Measurements from ENCODE around the gene DMAC2.
"Not testable (repeated sequence)": the region's sequence is repeated elsewhere in the genome, so short reads cannot be mapped to it uniquely, and the experiment has no call there.

Gene DMAC2

GRCh38 chr19:41439441-41440222, at the start of gene DMAC2:
Gene DMAC2, minus strand, starts transcription at chr19:41439912. Its CDS starts 13 bp downstream, at chr19:41439899.
- in situ Hi-C loops (cut with MboI; ENCODE audit: low pct_unique_long_range_greater_than_20kb, low sequenced_read_pairs) = loop anchor here (10.0 kb wide), 1 partner anchor 135 kb away; the partner anchor contains the start of gene CEACAM21
- DNase-seq = peak; percentile 97

- in situ Hi-C loops (cut with MboI; ENCODE audit: low pct_unique_long_range_greater_than_20kb, low sequenced_read_pairs); DNase-seq: not testable (repeated sequence)
Measured at GRCh38 chr19:41486953-41487352, 47.2 kb upstream of the DMAC2 start.

DNA sequence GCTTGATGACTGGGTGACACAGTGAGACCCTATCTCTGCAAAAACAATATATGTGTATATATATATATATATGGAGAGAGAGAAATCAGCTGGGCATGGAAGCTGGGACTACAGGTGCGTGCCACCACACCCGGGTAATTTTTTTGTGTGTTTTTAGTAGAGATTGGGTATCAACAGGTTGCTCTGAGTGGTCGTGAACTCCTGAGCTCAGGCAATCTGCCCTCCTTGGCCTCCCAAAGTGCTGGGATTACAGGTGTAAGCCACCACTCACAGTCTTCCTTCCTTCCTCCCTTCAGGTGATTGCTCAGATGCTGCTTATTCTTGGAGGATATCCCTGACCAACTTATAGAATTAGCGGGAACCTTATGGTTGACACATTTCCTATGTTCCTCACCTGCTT, 45.1 kb upstream of the DMAC2 start:
- DNase-seq = no peak
- in situ Hi-C loops (cut with MboI; ENCODE audit: low pct_unique_long_range_greater_than_20kb, low sequenced_read_pairs) = no loop called here

DNA sequence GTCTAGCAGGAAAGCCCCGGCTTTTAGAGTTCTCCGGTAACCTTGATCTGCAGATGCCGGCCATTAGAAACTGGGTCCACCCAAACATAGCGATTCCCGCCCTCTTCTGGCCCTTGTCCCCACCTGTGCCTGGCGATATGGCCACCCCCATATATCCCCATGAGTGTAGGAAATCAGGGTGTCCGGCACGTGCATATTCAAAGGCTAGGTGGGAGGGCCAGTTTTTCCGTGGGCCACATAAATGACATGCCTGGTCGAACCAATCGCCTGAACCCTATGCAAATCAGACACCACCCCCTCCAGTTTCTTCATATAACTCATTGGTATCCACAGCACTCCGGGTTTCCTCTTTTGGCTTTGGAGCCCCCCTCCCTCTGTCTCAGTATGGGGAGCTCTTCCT, 40.6 kb upstream of the DMAC2 start:
- in situ Hi-C loops (cut with MboI; ENCODE audit: low pct_unique_long_range_greater_than_20kb, low sequenced_read_pairs) = no loop called here
- no peak for DNase-seq

GRCh38 chr19:41479757-41480191, 40.1 kb upstream of the DMAC2 start:
- in situ Hi-C loops (cut with MboI; ENCODE audit: low pct_unique_long_range_greater_than_20kb, low sequenced_read_pairs) = no loop called here
- no peak for DNase-seq

DNA sequence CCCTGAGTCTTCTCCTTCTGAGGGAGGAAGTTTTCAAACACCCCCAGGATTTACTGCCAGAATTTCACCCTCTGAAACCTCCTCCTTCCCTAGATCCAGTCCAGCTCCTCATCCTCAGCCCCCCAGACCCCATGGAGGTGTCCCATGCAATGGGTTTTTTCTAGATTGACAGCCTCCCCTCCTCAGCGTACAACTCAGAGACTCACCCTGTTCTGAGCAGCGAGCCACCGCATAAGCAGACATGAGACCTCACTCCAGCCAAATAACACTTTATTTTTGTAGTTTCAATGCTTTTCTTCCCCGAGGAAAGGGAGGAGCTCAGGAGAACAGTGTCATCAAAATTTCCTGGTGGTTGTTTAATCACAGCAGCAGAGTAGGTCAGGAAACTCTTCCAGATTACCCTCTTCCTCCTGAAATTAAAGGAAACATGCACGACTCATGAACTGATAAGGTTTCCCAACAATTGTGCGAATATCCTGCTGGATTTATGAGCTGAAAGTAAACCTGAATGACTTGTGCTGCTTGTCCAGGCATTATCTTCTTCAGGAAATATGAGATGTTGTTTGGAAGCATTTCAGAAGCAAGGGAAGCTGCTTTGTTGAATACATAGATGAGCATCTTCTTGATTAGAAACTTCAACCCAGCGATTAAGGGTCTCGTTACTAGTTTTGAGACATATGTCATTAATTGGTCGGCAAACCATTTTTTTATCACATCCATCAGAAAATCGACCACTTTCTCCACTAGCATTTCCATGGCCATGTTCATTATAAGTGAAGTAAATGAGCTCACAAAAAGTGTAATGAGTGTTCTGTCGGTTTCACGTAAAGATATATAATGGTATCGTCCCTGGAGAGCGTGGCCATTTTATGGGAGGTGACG, 39.4 kb upstream of the DMAC2 start:
- DNase-seq = no peak
- in situ Hi-C loops (cut with MboI; ENCODE audit: low pct_unique_long_range_greater_than_20kb, low sequenced_read_pairs) = no loop called here

- in situ Hi-C loops (cut with MboI; ENCODE audit: low pct_unique_long_range_greater_than_20kb, low sequenced_read_pairs) = no loop called here
- no peak for DNase-seq
Measured at GRCh38 chr19:41478171-41478570, 38.5 kb upstream of the DMAC2 start.

GRCh38 chr19:41476583-41476982, 36.9 kb upstream of the DMAC2 start:
- in situ Hi-C loops (cut with MboI; ENCODE audit: low pct_unique_long_range_greater_than_20kb, low sequenced_read_pairs) = no loop called here
- DNase-seq = no peak

DNA sequence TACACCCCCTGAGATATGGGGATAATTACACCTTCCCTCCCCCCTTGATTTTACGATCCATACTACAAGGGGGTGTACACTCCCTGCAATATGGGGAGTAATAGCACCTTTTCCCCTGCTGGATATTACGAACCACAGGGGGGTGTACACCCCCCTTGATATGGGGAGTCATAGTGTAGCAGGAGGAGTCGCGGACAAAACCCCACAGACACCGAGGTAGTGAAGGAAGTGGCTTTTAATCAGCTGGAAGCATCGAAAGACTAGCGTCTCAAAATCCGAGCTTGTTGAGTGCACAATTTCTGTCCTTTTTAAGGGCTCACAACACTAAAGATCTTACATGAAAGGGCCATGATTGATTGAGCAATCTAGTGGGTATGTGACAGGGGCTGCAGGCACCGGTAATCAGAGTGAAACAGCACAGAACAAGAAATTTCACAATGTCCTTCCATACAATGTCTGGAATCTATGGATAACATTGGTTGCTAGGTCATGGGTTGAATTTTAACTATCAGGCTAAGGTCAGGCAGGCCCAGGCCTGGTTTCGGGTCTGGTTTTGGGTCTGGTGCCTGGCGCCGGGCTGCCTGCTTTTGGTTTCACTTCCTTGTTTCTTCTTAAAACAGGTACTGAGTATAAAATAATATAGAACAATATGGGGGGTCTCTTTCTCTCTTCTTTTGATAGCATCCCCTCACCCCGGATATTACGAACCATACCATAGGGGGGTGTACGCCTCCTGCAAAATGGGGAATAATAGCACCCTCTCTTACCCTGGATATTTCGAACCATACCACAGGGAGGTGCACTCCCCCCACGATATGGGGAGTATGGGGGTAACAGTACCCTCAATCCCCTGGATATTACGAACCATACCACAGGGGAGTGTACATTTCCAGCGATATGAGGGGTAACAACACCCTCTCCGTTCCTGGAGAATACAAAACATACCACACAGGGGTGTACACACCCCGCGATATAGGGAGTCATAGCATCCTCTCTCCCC, 23.8 kb upstream of the DMAC2 start:
- in situ Hi-C loops (cut with MboI; ENCODE audit: low pct_unique_long_range_greater_than_20kb, low sequenced_read_pairs); DNase-seq: not testable (repeated sequence)

DNA sequence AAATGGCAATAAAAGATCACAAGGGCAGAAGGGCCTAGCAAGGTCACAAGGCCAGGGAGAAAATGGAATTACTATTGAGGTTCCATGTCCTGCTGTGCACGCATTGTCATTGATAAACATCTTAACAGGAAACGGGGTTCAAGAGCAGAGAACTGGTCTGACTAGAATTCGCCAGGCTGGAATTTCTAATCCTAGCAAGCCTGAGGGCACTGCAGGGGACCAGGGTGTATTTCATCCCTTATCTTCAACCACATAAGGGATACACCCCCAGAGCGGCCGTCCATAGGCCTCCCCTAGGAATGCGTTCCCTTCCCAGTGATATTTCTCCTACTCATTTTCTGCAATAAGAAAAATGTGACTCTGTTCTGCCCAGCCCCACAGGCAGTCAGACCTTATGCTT, 22.8 kb upstream of the DMAC2 start:
- DNase-seq = no peak
- in situ Hi-C loops (cut with MboI; ENCODE audit: low pct_unique_long_range_greater_than_20kb, low sequenced_read_pairs) = no loop called here

GRCh38 chr19:41457241-41457640, 17.5 kb upstream of the DMAC2 start:
- DNase-seq = peak; percentile 19
- in situ Hi-C loops (cut with MboI; ENCODE audit: low pct_unique_long_range_greater_than_20kb, low sequenced_read_pairs) = no loop called here

DNA sequence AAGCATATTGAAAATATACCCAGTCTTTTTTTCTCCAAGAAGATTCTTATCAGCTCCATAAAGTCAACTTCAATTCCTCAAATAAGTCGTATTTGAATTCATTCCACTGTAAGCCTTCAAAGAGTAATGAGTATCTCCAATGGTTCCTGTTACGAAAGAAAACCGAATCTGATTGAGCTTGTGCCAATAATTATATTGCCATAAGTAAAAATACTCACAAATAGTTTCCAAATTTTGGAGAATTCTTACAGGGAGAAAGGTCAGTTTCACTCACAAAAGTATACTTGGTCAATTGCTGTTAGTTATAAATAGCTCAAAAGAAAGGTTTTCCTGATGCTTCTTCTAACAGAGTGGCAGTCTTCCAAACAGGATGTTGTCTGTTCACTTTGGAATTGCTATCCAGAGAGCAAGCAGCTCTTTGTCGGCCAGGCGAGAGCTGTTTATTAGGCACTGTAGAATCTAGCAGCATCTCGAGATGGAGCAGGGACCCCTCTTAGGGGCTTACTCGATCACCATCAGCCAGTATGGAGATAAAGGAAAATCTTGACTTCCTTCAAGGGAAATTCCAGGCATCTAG, 16.7 kb upstream of the DMAC2 start:
- no peak for DNase-seq

GRCh38 chr19:41455936-41456335, 16.2 kb upstream of the DMAC2 start:
- in situ Hi-C loops (cut with MboI; ENCODE audit: low pct_unique_long_range_greater_than_20kb, low sequenced_read_pairs) = no loop called here

More for the DNA sequence above, 16.7 kb upstream of the DMAC2 start:
- in situ Hi-C loops (cut with MboI; ENCODE audit: low pct_unique_long_range_greater_than_20kb, low sequenced_read_pairs) = no loop called here

DNA sequence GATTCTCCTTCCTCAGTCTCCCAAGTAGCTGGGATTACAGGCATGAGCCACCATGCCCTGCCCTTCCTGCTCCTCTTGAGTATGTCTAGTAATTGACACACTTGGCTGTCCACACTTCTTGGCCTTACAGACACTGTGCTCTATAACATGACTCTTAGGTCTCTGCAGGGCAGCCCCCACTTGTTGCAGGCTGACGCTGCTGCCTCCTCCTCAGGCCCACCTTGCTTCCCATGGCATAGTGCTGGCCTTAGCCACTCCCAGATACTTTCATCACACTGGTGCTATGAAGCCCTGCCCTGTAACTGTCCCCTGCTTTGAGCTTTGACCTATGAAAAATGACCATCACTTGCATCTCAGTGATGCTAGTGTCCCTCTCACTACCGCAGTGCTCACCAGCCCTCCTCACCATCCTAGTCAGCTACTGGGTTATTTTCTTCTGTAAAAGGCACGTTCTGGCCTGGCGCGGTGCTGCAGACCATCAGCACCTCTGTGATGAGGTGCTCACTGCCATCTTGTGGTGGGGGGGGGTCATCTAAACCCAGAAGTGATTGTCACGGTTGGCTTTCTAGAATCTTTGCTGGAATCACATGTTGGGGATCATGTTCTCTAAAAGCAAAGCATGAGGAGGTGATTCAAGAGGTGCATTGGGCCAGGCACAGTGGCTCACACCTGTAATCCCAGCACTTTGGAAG, 13.0 kb upstream of the DMAC2 start:
- no peak for DNase-seq
- in situ Hi-C loops (cut with MboI; ENCODE audit: low pct_unique_long_range_greater_than_20kb, low sequenced_read_pairs) = no loop called here

More at GRCh38 chr19:41455936-41456335, 16.2 kb upstream of the DMAC2 start:
- no peak for DNase-seq

DNA sequence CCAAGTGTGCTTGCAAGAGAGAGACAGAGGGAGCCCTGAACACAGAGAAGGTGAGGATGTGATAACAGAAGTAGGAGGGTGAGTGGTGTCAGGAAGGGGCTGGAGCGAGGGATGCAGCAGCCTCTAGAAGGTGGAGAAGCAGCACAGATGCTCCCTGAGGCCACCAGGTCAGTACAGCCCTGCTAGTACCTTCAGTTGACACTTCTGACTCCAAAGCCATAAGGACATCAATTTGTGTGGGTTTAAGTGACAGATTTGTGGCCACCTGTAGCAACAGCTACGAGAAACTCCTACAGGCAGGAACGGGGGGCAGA, 10.1 kb upstream of the DMAC2 start:
- no peak for DNase-seq
- in situ Hi-C loops (cut with MboI; ENCODE audit: low pct_unique_long_range_greater_than_20kb, low sequenced_read_pairs) = loop anchor here (10.0 kb wide), 1 partner anchor 125 kb away; the partner anchor contains the start of gene CEACAM21

DNA sequence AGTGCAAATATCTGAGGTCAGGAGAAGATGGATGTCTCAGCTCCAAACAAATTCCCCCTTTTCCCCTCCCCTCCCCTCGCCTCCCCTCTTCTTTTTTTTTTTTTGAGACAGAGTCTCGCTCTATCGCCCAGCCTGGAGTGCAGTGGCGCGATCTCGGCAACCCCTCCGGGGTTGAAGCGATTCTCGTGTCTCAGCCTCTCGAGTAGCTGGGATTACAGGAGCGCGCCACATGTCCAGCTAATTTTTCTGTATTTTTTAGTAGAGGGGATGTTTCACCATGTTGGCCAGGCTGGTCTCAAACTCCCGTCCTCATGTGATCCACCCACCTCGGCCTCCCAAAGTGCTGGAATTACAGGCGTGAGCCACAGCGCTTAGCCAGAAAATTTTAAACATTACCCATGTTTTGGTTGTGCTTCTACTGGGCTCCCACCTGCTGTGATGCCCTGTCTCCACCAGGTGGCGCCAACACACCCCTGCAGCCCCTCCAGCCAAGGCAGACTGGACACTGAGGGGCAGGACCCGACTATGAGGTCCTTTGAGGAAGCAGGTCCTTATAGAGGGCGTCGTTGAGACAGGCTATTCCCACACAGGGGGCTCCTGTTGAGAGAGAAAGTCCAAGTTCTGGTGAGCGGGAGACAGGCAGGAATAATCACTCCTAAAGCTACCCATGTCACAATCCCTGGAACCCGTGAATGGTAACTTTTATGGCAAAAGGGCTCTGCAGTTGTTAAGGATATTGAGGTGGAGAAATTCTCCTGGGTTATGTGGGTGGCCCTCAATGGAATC, 9.6 kb upstream of the DMAC2 start:
- in situ Hi-C loops (cut with MboI; ENCODE audit: low pct_unique_long_range_greater_than_20kb, low sequenced_read_pairs) = loop anchor here (10.0 kb wide), 1 partner anchor 126 kb away; the partner anchor contains the start of gene CEACAM21
- peak; percentile 89 for DNase-seq

GRCh38 chr19:41447732-41448332, 8.1 kb upstream of the DMAC2 start:
- DNase-seq = peak; percentile 31
- in situ Hi-C loops (cut with MboI; ENCODE audit: low pct_unique_long_range_greater_than_20kb, low sequenced_read_pairs) = loop anchor here (10.0 kb wide), 1 partner anchor 127 kb away; the partner anchor contains the start of gene CEACAM21

Data from KBM-7 (cell line).